GM21447 (cell line): ENCODE results near the gene KIN.
"Not testable (repeated sequence)": the region's sequence is repeated elsewhere in the genome, so short reads cannot be mapped to it uniquely, and the experiment has no call there.

ENCODE experiments used
- ATAC-seq: cut with Tn5 transposase; IDR thresholded peaks from one replicate; pipeline ENCODE4 v1.9.1; 2021; ENCODE audit not compliant: unreplicated experiment

The KIN gene

GRCh38 chr10:7738536-7739407 lies 49.0 kb downstream of the KIN start:
- ATAC-seq: no peak

GRCh38 chr10:7734821-7735220 lies 53.0 kb downstream of the KIN start:
- ATAC-seq: no peak

DNA sequence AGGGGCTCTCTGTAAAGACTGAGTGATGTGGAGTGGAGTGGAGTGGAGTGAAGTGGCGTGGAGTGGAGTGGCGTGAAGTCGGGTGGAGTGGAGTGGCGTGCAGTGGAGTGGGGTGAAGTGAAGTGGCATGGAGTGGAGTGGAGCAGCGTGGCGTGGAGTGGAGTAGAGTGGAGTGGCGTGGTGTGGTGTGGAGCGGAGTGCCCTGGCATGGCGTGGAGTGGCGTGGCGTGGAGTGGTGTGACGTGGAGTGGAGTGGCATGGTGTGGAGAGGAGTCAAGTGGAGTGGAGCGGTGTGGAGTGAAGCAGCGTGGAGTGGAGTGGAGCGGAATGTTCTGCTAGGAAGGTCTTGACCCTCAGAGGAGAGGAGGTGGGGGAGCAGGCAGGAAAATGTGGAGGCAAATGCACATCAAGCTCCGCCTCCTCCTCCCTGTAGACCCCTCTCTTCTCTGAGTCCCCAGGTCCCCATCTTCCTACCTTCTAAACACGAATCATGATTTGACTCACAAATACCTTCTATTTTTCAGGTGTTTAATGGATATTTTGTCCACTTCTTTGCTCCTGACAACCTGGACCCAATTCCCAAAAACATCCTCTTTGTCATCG lies 64.8 kb downstream of the KIN start:
- ATAC-seq: no peak

GRCh38 chr10:7720478-7720877 lies 67.3 kb downstream of the KIN start:
- no peak for ATAC-seq

DNA sequence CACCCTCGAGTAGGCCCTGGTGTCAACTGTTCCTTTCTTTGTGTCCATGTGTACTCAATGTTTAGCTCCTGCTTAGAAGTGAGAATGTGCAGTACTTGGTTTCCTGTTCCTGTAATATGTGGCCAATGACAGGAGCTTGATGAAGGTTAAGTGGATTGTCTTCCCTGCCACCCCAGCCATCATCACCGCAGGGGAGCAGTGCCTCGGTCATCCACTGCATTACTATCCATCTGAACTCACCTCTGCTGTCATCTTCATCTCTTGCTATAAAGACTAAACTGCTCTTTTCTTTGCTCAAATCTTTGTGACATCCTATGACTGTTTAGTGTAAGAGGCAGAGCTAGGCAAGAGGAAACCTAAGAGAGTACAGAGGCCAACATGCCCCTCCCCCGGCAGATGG lies 69.1 kb downstream of the KIN start:
- ATAC-seq: no peak

- ATAC-seq: no peak
Measured at GRCh38 chr10:7717767-7718166, 70.0 kb downstream of the KIN start.

- ATAC-seq: no peak
Measured at GRCh38 chr10:7715515-7715914, 72.3 kb downstream of the KIN start.

GRCh38 chr10:7711075-7711474 lies 76.7 kb downstream of the KIN start:
- not testable (repeated sequence) for ATAC-seq

- ATAC-seq: no peak
Measured at GRCh38 chr10:7710446-7710845, 77.3 kb downstream of the KIN start.

GRCh38 chr10:7708832-7709231 lies 79.0 kb downstream of the KIN start:
- ATAC-seq: no peak

DNA sequence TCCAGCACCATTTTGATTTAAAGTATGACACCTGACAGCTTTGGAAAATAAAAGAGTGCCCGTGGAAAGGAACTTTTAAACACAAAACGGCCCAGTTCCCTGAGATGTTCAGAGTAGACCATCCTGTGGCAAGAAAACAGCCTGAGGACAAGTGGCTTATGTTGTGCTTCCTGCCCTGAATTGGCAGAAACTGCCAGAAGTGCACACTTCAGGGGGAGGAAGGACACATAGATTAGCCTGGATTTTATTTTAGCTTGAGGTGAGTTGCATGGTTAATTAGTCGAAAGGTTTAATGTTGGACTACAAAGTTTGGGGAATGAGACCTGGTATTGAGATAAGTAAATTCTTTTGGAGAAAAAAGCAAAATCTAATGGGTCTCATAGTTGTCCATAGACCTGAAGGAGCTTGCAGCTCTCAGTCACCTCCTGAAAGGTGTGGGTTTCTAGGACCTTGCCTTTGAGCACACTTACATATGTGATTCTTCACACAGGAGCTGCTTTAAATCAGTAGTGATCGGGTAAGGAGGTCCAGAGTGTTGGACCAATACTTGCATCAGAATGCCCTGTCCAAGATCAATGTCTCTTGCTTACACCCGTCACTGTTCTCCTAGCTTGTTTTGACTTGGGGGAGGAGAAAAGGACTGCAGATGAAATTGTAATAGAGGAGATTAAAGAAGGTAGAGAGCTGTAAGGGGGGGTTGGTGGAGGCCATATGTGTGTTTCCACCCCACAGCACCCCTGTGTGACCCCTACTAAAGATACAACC lies 79.8 kb downstream of the KIN start:
- ATAC-seq: no peak

GRCh38 chr10:7707102-7707501 lies 80.7 kb downstream of the KIN start:
- no peak for ATAC-seq

GRCh38 chr10:7706534-7707073 lies 81.2 kb downstream of the KIN start:
- no peak for ATAC-seq

GRCh38 chr10:7705341-7705740 lies 82.5 kb downstream of the KIN start:
- no peak for ATAC-seq

GRCh38 chr10:7704071-7705016 lies 83.4 kb downstream of the KIN start:
- no peak for ATAC-seq

DNA sequence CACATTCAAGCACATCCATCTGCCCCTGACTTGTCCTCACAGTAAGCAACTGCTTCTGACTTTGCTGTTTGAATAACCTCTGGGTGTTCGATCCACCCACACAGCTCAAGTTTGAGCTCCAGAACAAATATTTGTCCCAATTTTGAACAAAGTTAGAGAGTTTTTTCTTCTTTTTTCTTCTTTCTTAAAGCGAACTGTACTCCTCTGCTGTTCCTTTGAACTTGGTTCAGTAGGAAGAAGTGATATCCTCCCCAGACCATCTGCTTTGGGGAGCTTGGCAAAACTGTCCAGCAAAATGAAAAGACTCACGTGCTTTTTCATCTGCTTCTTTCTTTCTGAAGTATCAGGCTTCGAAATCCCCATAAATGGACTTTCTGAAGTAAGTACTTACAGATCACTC lies 84.7 kb downstream of the KIN start, which contains the start of gene ITIH2:
Gene ITIH2 (plus strand): TSS at position 177 of the 400 bp plus-strand sequence. CDS start 119 bp downstream, at position 296.
- no peak for ATAC-seq

DNA sequence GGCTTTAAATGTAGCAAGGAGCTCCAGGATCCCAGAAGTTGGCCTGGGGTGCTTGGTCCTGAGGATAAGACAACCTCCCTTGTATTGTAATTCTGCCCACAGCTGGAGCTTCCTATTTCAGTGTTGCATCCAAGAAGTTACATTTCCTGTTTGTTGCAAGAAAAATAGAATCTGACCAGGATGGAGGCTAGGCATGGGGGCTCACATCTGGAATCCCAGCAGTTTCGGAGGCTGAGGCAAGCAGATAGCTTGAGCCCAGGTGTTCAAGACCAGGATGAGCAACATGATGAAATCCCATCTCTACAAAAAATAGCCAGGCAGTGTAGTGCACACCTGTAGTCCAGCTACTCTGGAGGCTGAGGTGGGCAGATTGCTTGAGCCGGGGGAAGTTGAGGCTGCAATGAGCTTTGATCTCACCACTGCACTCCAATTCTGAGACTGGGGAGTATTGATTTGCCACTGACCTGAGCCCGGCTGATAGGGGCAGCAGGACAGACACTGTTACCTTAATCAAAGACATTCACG lies 85.4 kb downstream of the KIN start:
- ATAC-seq: no peak

DNA sequence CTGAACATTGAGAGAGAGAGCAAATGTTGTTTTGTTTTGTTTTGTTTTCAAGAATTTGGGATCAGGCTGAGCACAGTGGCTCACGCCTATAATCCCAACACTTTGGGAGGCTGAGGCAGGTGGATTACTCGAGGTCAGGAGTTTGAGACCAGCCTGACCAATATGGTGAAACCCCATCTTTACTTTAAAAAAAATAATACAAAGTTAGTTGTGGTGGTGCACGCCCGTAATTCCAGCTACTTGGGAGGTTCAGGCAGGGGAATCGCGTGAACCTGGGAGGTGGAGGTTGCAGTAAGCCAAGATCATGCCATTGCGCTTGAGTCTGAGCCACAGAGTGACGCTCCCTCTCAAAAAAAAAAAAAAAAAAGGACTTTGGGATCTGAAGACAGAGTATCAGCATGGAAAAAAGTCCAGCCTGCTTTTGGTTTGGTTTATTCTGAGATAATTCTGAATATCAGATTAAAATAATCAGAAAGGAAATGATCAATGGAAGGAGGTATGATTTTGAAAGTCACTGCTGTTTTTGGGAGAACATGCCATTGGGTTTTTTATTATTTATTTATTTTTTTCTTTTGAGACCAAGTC lies 86.5 kb downstream of the KIN start:
- ATAC-seq: no peak
